22Rv1 (cell line): ENCODE measurements around the gene VASP.

Experiments used
- ZFX ChIP-seq: fragments of 450-650 bp; IDR thresholded peaks from 2 replicates; pipeline ENCODE4 v1.6.1; 2017; ENCODE audit warnings: antibody characterized with exemption, borderline replicate concordance
- TF ChIP-seq, protein P1 (sequence below): fragments of 450-650 bp; IDR thresholded peaks from 2 replicates; pipeline ENCODE4 v1.5.1; 2017; ENCODE audit warnings: mild to moderate bottlenecking

DNA sequence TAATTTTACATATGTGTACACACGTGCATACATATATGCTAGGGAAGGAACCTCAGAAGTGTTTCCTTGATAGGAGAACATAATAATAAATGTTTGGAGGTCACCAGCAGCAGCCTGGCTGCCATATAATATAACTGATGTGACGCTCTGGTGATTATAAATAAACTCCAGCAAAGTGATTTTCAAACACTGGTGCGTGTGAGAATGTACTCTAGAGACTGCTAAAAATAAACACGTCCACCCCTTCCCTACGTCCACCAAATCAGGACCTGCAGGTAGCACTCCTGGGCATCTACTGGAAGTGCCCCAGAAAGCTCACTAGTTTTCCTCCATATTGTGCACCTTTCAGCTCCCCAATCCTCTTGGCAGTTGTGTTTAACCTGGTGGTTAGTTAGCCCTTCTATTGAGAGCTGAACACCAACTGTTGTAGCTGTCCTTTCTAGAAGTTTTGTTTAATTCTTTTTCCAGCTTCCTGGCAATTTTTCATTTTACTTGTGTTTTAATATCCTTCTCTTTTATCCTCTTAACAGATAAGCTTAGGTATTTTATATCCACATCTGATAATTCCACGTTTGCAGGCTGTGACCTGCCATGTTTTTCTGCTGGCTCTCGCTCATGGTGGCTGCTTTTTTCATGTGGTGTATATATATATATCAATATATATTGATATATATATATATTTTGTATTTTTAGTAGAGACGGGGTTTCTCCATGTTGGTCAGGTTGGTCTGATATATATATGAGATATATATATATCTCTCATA lies 64.4 kb downstream of the VASP start:
- TF ChIP-seq, protein P1, sequence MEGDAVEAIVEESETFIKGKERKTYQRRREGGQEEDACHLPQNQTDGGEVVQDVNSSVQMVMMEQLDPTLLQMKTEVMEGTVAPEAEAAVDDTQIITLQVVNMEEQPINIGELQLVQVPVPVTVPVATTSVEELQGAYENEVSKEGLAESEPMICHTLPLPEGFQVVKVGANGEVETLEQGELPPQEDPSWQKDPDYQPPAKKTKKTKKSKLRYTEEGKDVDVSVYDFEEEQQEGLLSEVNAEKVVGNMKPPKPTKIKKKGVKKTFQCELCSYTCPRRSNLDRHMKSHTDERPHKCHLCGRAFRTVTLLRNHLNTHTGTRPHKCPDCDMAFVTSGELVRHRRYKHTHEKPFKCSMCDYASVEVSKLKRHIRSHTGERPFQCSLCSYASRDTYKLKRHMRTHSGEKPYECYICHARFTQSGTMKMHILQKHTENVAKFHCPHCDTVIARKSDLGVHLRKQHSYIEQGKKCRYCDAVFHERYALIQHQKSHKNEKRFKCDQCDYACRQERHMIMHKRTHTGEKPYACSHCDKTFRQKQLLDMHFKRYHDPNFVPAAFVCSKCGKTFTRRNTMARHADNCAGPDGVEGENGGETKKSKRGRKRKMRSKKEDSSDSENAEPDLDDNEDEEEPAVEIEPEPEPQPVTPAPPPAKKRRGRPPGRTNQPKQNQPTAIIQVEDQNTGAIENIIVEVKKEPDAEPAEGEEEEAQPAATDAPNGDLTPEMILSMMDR: no peak
- TF ChIP-seq ZFX: no peak
